ENCODE data around the gene OR10R2.
A peak's percentile ranks its signal among the peaks of the same experiment; 100 is the strongest.

OR10R2 gene

DNA sequence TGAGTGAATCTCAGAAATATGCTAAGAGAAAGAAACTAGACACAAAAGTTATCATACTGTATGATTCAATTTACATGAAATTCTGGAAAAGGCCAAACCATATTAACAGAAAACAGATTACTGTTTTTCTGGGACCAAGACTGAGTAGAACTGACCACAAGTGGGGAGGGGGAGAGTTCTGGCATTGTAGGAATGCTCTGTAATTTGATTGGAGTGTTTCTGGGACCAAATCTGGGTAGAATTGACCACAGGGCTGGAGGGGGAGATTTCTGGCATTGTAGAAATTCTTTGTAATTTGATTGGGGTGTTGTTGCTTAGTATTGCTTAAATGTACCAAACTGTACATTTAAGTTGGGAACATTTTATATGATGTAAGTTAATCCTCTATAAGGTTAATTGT lies 13.8 kb upstream of the OR10R2 start:
- no peak for TF ChIP-seq ZFX (IDR thresholded peaks at IDR 0.05)
- no peak for TF ChIP-seq CTCF (conservative IDR thresholded peaks at IDR 0.05)
- no peak overlapping the region for H3K27ac ChIP-seq

DNA sequence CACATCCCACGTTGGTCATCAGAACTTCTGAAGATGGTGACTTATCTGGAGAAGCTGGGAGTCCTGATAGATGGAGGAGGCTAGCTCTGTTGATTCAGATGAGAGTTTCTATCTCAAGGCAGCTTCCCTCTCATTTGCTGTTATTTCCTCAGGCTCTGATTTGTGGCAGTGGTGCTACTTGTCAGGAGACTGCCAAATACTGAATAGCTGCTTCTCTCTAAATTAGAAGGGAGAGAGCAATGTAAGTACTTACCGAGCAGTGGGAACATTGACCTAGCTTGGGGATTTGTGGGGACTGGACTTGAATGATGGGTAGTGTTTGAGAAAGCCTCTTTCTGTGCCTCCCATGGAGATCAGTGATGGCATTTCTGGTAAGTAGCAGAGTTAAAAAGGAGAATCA lies 10.5 kb upstream of the OR10R2 start, which contains the start of gene OR10K1:
Gene OR10K1, plus strand, starts transcription at position 301 of the 400 bp plus-strand sequence. CDS start 3,728 bp downstream, outside the sequence.
- no peak for TF ChIP-seq CTCF (conservative IDR thresholded peaks at IDR 0.05)
- TF ChIP-seq ZFX (IDR thresholded peaks at IDR 0.05): no peak
- no peak within 1 kb of the TSS for H3K27ac ChIP-seq

DNA sequence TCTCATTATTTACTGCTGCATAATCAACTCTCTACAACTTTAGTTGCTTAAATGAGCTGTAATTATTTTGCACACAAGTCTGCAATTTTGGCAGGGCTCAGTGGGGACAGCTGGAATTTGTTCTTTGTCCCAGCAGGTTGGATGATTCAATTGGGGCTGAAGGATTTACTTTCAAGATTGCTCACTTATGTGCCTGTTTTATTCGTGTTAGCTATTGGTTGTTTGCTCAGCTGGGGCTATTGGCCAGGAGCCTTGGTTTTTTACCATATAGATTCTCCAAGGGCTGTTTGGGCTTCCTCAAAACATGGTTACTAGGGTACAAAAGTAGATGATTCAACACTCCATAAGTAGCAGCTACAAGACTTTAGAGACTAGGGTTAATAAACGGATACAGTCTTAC lies 13.4 kb downstream of the OR10R2 start:
- TF ChIP-seq ZFX (IDR thresholded peaks at IDR 0.05) (no peak), CTCF (conservative IDR thresholded peaks at IDR 0.05) (no peak)
- H3K27ac ChIP-seq: no peak overlapping the region

GRCh38 chr1:158491316-158491715 lies 19.3 kb downstream of the OR10R2 start:
- no peak overlapping the region for H3K27ac ChIP-seq
- TF ChIP-seq ZFX (IDR thresholded peaks at IDR 0.05) (no peak), CTCF (conservative IDR thresholded peaks at IDR 0.05) (no peak)

GRCh38 chr1:158493054-158493453 lies 21.0 kb downstream of the OR10R2 start:
- H3K27ac ChIP-seq: no peak overlapping the region
- TF ChIP-seq ZFX (IDR thresholded peaks at IDR 0.05): no peak
- TF ChIP-seq CTCF (conservative IDR thresholded peaks at IDR 0.05): no peak

- TF ChIP-seq ZFX (IDR thresholded peaks at IDR 0.05) (no peak), CTCF (conservative IDR thresholded peaks at IDR 0.05) (no peak)
- H3K27ac ChIP-seq: no peak overlapping the region
Measured at GRCh38 chr1:158494796-158495195, 22.8 kb downstream of the OR10R2 start.

DNA sequence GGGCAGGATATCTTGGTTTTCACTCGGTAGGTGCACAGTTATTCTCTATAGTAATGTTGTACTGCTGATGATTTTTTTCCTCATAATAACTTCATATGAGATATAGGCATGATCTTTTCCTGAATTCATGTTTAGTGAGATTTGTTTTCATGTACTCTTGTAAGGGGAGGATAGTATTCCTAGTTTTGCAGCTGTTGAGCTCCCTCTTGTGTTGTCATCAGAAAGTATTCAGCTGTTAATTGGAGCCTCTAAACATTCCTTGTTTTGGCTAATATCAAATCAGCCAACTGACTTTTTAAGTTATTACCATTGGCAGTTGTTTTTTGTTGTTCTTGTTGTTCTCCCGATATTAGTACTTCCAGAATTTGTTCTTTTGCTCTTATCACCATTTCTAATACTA lies 24.4 kb downstream of the OR10R2 start:
- H3K27ac ChIP-seq: no peak overlapping the region
- TF ChIP-seq CTCF (conservative IDR thresholded peaks at IDR 0.05): peak; percentile 36
- TF ChIP-seq ZFX (IDR thresholded peaks at IDR 0.05): no peak
